Ishikawa (cell line): Measurements from ENCODE around the gene ENTPD3.

Experiments
- CEBPB ChIP-seq: IDR thresholded peaks from 2 replicates; pipeline ENCODE4 v1.6.1; 2012
- CREB1 ChIP-seq: IDR thresholded peaks from 2 replicates; pipeline ENCODE4 v1.6.1; 2012; ENCODE audit warnings: low read depth
- EGR1 ChIP-seq: IDR thresholded peaks from 2 replicates; pipeline ENCODE4 v1.6.1; 2012
- EP300 ChIP-seq: IDR thresholded peaks from 2 replicates; pipeline ENCODE4 v1.6.1; 2012; ENCODE audit warnings: borderline replicate concordance
- FOXM1 ChIP-seq: IDR thresholded peaks from 2 replicates; pipeline ENCODE4 v1.6.1; 2012; ENCODE audit warnings: low read depth, borderline replicate concordance
- MAX ChIP-seq: IDR thresholded peaks from 2 replicates; pipeline ENCODE4 v1.6.1; 2012
- NFIC ChIP-seq: IDR thresholded peaks from 2 replicates; pipeline ENCODE4 v1.6.1; 2012
- RAD21 ChIP-seq: IDR thresholded peaks from 2 replicates; pipeline ENCODE4 v1.6.1; 2012; ENCODE audit warnings: low read depth
- REST ChIP-seq: IDR thresholded peaks from 2 replicates; pipeline ENCODE4 v1.6.1; 2012; ENCODE audit warnings: low read depth, mild to moderate bottlenecking
- TAF1 ChIP-seq: IDR thresholded peaks from 2 replicates; pipeline ENCODE4 v1.6.1; 2012; ENCODE audit warnings: low read depth, mild to moderate bottlenecking
- TCF12 ChIP-seq: IDR thresholded peaks from 2 replicates; pipeline ENCODE4 v1.6.1; 2012; ENCODE audit warnings: low read depth
- TEAD4 ChIP-seq: IDR thresholded peaks from 2 replicates; pipeline ENCODE4 v1.6.1; 2012
- USF1 ChIP-seq: IDR thresholded peaks from 2 replicates; pipeline ENCODE4 v1.6.1; 2012
- YY1 ChIP-seq: IDR thresholded peaks from 2 replicates; pipeline ENCODE4 v1.6.1; 2012; ENCODE audit warnings: low read depth
- ZBTB7A ChIP-seq: IDR thresholded peaks from 2 replicates; pipeline ENCODE4 v1.6.1; 2012; ENCODE audit warnings: low read depth

The ENTPD3 gene

GRCh38 chr3:40387001-40387894 is at the start of gene ENTPD3:
ENTPD3 (plus strand) TSS chr3:40387184; CDS start chr3:40388058, 874 bp downstream.
- TF ChIP-seq ZBTB7A (no peak), EGR1 (no peak), YY1 (no peak), CREB1 (no peak), TCF12 (no peak), REST (no peak), TAF1 (no peak)

- TF ChIP-seq TAF1: no peak
- no peak for TF ChIP-seq MAX
- TF ChIP-seq CEBPB: no peak
These were observed 47.1 kb upstream of the ENTPD3 start for GRCh38 chr3:40339871-40340270.

GRCh38 chr3:40340541-40341170 is 46.3 kb upstream of the ENTPD3 start:
- no peak for TF ChIP-seq TCF12
- TF ChIP-seq EGR1: no peak
- TF ChIP-seq FOXM1: no peak
- TF ChIP-seq RAD21: no peak
- TF ChIP-seq USF1: no peak
- TF ChIP-seq YY1: no peak
- no peak for TF ChIP-seq NFIC

GRCh38 chr3:40341671-40342070 is 45.3 kb upstream of the ENTPD3 start:
- TF ChIP-seq CREB1 (no peak), USF1 (no peak), TAF1 (no peak), EGR1 (no peak)

- TF ChIP-seq TCF12 (no peak), CREB1 (no peak), TEAD4 (no peak), MAX (no peak), EGR1 (no peak), ZBTB7A (no peak), USF1 (no peak), EP300 (no peak), NFIC (no peak)
These were observed 36.5 kb upstream of the ENTPD3 start for GRCh38 chr3:40350529-40350928.

GRCh38 chr3:40355410-40355809 is 31.6 kb upstream of the ENTPD3 start:
- TF ChIP-seq USF1 (no peak), TAF1 (no peak), EGR1 (no peak)

GRCh38 chr3:40358454-40358853 is 28.5 kb upstream of the ENTPD3 start:
- TF ChIP-seq EP300 (no peak), EGR1 (no peak), CREB1 (no peak), ZBTB7A (no peak), FOXM1 (no peak), TAF1 (no peak), CEBPB (no peak), NFIC (no peak), USF1 (no peak), TEAD4 (no peak), REST (no peak), RAD21 (no peak), TCF12 (no peak), YY1 (no peak), MAX (no peak)
